GM12891 (cell line): ENCODE measurements around the gene FNTB.

Source experiments
- POLR2A ChIP-seq: IDR thresholded peaks from 2 replicates; pipeline ENCODE4 v1.6.1; 2011; ENCODE audit warnings: low read depth, low read length, control low read depth
- POLR2AphosphoS5 ChIP-seq: IDR thresholded peaks from 2 replicates; pipeline ENCODE4 v1.6.1; 2011; ENCODE audit warnings: low read depth, low read length, control low read depth
- POU2F2 ChIP-seq: IDR thresholded peaks from 2 replicates; pipeline ENCODE4 v1.6.1; 2011; ENCODE audit warnings: low read depth, mild to moderate bottlenecking, control low read depth, low read length, moderate library complexity
- SPI1 ChIP-seq: IDR thresholded peaks from 2 replicates; pipeline ENCODE4 v1.6.1; 2011; ENCODE audit warnings: low read depth, low read length, control low read depth
- TAF1 ChIP-seq: IDR thresholded peaks from 2 replicates; pipeline ENCODE4 v1.6.1; 2011; ENCODE audit warnings: low read depth, low read length, control low read depth

DNA sequence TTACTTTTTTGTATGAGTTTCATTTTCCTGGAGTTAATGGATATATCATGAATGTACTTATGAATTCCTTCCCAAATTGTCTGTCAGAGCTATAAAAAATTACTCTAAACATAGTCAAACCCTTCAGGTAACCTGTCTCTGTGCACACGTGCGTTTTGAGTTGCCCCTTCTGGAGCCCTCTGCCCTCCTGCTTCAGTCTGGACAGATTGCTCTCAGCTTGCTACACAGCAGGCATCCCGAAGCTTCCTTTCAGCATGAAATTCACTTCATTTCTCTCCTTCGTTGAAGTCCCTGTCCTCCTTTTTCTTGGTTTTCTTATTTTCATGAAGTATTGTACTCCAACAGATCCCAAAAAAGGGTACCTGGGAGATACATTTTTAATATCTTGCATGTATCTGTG lies 47.3 kb downstream of the FNTB start:
- TF ChIP-seq POLR2AphosphoS5 (no peak), TAF1 (no peak), POLR2A (no peak), POU2F2 (no peak), SPI1 (no peak)
